Activated CD4-positive, alpha-beta T cell treated with anti-CD3 and anti-CD28 coated beads, Interleukin-2, amount 50 U/mL, for 1 hour (primary cell): Measurements from ENCODE around the gene ZNF407.

ENCODE experiments used
- DNase-seq: peaks from one replicate; pipeline ENCODE4 v3.0.0-alpha.2; 2020

ZNF407 gene

DNA sequence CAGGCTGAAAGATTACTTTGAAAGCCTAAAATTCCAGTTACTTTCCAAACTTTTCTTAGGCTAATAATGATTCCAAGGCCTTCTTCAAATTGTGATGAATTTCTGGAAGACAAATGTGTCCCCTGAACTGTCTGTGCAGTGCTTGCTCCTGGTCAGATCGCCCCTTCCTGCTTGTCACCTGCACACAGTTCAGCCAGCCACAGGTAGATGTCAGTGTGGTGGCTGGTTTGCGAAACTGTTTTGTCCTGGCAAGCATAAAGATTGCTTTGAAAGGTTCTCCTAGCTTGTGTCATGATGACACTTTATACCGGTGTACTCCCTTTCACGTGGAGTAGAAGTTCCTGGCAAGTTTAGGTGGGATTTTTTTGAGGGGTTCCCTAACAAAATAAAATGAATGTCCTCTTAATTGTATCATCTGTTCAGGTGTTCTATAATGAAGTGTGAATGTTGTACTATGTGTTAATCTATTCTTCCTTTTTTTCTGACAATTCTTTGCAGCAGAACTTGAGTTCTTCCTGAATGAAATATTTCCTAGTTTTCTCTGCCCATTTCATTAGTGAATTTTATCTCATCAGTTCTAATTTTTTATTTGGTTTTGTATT, 298.8 kb downstream of the ZNF407 start:
- DNase-seq = peak; percentile 39

GRCh38 chr18:74897971-74898657, 300.4 kb downstream of the ZNF407 start:
- DNase-seq = no peak

DNA sequence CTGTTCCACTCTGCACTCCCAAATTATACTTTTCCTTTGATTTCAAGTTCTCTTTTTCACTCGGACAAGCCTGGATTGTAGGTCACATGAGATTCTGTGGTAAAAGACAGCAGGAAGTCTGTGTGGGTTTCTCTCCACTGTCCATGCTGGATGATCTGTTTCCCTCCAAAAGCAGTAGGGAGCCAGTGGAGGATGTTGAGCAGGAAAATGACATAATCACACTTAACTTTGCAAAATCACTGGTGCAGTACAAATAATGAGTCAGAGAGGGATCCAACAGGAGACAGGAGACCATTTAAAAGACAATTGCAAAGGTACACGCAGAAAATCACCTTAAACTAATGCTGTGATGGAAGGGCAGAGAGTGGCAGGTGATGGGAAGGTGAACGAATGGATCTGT, 301.3 kb downstream of the ZNF407 start:
- no peak for DNase-seq

DNA sequence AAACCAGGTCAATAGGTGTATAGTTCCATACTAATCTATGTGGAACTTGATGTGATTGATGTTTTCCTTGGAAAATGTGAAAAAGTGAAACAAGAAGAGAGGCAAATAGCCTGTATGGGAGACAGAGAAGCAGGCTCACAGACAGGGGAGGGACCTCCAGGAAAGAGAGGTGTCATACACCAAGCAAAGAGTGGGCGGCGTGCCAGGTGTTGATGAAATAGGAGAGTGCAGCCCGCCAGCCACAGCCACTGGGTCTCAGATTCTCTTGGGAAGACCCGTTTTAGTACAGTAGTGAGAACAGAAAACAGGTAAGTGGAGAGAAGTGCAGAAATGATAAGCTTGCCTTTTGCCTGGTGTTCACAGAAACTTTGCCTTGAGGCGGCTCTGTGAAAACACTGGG, 301.9 kb downstream of the ZNF407 start:
- DNase-seq = no peak

DNA sequence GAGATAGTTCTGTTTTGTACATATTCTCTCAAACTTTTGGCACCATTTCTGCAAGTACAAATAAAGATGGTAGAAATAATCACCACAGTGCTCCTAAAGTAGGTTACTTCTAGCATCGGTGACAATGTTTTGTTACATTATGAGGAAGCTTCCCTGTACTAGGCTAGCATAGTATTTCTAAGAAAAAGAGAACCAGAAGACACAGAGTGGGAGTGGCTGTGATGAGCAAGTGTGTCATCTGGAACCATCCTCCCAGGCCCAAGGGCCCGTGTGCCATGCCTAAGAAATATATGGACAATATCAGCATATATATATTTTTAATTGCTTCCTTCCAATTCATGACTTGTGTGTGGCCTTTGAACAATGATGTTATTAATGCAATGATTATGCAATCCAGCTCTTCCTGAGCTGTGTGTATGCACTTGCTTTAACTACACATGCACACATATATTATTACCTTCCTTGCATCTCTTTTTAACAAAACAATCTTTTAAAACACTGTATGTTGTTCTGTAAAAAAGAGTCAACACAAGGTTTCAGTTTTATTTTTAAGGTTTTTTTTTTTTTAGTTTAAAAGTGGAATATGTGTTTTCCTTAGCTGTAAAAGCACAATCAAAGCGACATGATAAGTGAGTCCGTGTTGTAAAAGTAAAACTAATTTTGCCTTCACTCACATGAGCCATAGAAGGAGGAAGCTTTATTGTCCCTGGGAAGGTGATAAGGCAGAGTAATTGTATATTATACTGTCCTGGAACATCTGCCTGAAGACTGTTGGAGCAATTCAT, 303.9 kb downstream of the ZNF407 start:
- DNase-seq = no peak

GRCh38 chr18:74902147-74902455, 304.4 kb downstream of the ZNF407 start:
- DNase-seq = no peak

GRCh38 chr18:74905247-74905646, 307.6 kb downstream of the ZNF407 start:
- DNase-seq = no peak

DNA sequence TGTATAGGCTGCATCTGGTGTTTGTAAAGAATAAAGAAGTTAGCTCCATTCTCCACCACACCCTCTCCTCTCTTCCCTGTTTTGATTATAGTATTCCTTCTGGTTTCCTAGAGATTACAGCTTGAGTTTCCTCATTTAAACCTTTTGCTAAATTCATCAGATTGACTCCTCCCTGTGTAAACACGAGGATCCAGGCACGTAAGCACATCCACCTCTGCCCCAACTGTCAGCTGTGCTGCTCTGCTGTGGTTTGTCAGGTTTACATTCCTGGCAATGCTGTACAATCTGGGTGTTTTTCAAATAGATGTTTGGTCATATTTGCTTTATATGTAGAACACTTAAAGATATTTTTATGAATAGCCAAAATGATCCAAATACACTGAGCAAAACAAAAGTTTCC, 308.5 kb downstream of the ZNF407 start:
- DNase-seq = no peak

DNA sequence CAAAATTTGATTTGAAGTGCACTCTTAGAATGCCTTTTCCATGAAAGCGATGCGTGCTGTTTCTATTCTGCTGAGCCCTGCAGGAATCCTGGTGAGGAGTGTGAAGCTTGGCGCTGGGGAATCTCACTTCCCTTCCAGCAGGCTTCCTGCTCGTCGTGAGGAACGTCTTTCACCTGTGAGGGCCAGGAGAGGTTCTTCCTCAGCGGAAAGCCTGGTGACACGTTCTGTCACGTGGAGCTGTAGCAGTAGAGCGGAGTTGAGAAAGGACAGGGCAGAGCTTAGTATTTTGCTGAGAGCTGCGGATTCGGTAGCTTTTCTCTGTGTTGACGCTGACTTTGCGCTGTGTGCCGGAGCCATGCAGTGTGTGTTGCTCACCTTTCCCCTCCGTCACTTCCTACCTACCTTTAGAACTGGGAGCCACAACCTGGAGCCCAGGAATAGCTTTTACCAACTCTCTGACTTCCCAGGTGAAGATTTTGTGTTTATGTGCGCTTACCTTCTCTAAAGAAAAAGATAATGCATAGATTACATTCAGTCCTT, 316.5 kb downstream of the ZNF407 start:
- DNase-seq = no peak

GRCh38 chr18:74914648-74915047, 317.0 kb downstream of the ZNF407 start:
- no peak for DNase-seq

DNA sequence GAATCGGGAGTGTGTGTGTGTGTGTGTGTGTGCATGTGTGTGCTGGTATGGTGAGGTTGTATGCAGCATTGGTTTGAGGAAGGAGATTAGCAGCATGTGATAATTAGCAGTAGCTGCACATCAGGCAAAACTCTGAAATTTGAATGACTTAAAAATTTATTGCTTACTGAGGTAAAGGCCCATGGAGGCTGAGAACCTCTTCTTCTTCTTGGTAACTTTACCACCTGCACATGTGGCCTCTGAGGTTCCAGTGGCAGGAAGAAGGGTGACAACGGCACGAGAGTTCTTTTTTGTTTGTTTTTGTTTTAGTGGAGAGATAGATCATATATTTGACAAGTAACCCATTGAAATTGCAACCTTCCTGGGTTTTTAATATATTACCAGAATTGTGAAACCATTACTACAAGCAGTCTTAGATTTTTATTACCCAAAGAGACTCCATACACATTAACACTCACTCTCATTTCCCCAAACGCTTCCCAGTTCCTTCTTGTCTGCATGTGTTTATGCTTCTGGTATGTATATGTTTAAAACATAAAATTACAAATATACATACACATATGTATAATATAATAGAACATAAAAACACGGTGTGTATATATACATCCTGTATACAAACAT, 319.2 kb downstream of the ZNF407 start:
- DNase-seq = no peak

- no peak for DNase-seq
These were observed 320.7 kb downstream of the ZNF407 start for GRCh38 chr18:74918276-74918790.

DNA sequence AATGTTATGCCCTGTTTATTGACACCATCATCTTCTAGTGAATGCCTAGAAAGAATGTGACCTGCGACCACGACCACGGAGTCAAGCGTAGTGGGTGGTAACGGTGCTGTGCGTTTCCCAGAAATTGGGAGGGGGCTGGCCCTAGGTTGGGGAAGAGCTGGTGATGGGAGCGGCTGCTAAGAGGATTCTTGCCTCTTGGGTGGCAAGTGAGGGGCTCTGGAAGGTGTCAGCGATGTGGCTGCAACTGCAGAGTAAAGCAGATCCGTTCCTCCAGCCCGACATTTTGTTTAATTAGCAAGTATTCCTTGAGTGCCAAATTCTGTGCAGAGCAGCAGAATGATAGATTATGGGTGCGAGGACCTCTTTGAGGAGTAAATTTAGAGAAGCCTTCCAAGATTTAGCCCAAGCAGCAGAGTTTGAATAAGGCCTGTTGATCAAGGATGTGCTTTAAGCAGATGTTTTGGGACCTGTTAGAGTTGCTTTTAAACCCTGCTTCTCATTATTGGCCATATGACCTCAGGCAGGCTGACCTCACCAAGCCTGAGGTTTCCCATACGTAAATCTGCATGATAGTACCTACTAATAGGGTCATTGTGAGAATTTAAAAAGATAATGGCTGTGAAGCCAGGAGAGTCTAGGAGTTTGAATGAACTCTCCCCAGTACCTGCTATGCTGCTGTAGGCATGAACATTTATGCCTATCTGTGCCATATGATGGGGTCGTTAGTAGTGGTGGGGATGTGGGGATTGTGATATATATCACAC, 323.6 kb downstream of the ZNF407 start:
- no peak for DNase-seq

- no peak for DNase-seq
These were observed 328.4 kb downstream of the ZNF407 start for GRCh38 chr18:74926051-74926450.

GRCh38 chr18:74928194-74928968, 330.7 kb downstream of the ZNF407 start:
- no peak for DNase-seq

DNA sequence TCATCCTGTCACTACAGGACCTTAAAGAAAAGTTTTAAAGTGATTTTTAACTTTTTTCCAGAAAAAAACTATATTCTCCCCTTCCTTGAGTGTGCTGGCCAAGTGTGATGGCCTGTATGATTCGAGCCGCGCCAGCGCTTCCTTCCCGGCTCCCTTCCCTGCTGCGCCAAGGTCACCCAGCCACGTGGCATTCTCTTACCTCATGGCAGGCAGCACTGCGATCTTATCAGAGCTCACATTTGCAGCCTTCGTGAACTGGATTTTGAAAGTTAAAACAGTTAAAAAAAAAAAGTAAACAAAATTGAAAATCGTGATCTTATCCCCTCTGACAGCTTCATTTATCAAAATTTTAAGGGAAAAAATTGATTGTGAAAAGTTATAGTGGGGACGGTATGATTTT, 331.4 kb downstream of the ZNF407 start:
- DNase-seq = no peak

- no peak for DNase-seq
These were observed 332.9 kb downstream of the ZNF407 start for GRCh38 chr18:74930616-74931015.

DNA sequence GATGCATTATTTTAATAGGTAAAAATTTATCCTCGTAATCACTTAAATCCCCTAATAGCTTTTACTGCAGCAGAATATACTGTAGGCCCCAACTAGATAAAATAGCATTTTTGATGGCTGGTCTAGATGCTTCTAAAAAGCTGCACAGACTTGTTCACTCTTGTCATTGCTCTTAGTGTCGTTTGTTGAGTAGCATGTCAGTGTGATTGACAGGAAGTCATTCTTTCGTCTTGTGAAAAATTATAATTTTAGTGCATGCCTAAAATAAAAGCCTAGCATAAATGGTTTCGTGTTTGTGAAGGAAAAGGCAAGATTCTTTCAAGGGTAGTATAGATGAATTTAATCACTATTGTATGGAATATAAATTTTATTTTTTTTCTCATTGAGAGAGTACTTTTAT, 336.3 kb downstream of the ZNF407 start:
- DNase-seq = no peak

DNA sequence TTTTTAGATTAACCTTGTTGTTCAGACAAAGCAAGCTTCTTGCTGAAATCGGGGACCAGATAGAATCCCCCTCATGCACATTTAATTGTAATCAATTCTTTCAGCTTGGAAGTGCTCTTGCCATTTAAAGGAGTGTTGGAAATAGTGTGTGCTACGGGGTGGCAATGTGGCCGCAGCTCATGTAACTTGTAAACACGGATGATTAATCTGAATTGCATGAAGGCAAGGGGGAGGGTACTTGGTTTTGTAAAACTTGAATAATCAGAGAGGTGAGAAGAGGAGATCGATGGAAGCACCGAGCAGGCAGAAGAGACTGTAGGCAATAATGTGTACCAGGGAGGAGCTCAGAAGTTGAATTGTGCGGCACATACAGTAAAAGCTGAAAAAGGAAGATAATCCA, 337.8 kb downstream of the ZNF407 start:
- DNase-seq = no peak

DNA sequence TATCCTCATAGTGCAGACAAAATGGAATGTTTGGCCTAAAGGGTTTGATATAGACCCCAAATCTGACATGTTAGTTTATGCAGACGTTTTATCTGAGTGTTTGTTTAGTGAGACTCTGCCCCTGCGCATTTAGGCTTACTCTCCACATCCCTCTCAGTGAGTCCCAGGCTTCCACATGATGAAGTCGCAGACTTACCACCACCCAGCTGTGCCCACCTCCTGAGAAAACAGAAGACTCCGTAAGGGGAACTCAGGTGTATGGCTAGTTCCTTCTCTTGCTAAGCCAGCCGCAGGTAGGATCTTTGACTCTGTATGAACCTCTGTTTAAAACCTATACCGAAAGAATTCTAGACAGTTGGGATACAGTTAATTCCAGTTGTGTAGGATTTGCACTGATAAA, 338.7 kb downstream of the ZNF407 start:
- no peak for DNase-seq

DNA sequence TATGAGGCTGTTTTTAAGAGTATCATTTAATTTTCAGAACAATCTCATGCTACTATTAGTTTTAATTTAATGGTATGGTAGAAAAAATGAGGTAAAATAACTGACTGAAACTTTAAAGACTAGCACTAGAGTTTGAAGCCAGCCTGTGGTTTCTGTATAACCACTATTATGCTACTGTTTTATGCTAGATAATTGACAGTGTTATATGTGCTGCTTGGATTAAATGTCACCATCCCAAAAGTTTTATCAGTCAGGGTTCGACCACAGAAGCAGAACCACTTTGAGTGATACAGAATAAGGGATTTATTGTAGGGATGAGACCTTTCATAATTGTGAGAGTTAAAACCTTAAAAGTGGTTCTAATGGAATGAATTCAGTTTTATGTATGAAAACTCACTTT, 339.6 kb downstream of the ZNF407 start:
- no peak for DNase-seq

DNA sequence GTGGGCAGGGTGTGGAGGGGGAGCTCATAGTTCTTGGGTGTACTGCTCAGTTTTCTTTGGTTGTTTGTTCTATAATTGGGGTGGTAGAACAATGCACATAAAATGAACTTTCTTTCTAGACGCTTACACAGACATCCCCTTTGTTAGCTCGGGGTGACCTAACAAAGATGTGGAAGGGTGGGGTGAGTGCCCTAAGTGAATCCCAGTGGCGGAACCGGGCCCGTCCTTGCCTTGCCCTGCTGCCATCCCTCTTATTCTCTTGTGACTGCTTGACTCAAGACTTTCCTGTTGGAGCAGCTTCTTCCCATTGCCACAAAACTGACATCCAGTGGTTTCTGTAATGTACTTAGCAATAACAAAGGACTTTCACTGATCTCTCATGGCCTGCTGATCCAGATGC, 343.2 kb downstream of the ZNF407 start:
- DNase-seq = no peak
